Ovary (tissue), 9 donors: ENCODE measurements around the gene EIF2S1. TPM values are rescaled to one million over a fixed set of nuclear protein-coding genes. Genes with fewer than 3 reads are reported as not detected.

Experiments used
- DNase-seq, 5 donors: peaks; one replicate each; pipeline ENCODE4 v3.0.0-alpha.2; 2019 to 2020
- H3K27ac ChIP-seq, 2 donors: fragments of 200-600 bp; one replicate each; pipeline versions ENCODE4 v1.5.1 to v1.8.0; 2019 to 2022
- H3K27me3 ChIP-seq: fragments of 200-600 bp; one replicate; pipeline ENCODE4 v1.8.0; 2022
- H3K36me3 ChIP-seq: fragments of 200-600 bp; sonication (generic); one replicate; pipeline ENCODE4 v1.5.1; 2019
- H3K4me1 ChIP-seq: one replicate; pipeline ENCODE4 v1.8.1; 2013; ENCODE audit warnings: mild to moderate bottlenecking, moderate library complexity; ENCODE audit not compliant: insufficient read depth
- H3K4me3 ChIP-seq: fragments of 200-600 bp; sonication (generic); one replicate; pipeline ENCODE4 v1.5.1; 2017
- H3K9me3 ChIP-seq, 2 donors: fragments of 200-600 bp in 1 of 2; sonication (generic) in 1 of 2; one replicate each; pipeline versions ENCODE4 v1.5.1 to v1.8.1; 2013 to 2019; ENCODE audit warnings: mild to moderate bottlenecking in 1 of 2, moderate library complexity in 1 of 2
- EP300 ChIP-seq: sonication (generic); formaldehyde crosslinking; IDR thresholded peaks from one replicate; pipeline ENCODE4 v1.6.1; 2017; ENCODE audit warnings: antibody characterized with exemption
- POLR2A ChIP-seq: fragments of 450-650 bp; IDR thresholded peaks from one replicate; pipeline ENCODE4 v1.6.1; 2017; ENCODE audit warnings: antibody characterized with exemption, mild to moderate bottlenecking, moderate library complexity
- WGBS, 3 donors: extraction: QIAGEN DNeasy Blood & Tissue Kit in 1 of 3; methylation state at CpG; one replicate each; pipeline versions ENCODE4 v1.1.5 to v1.1.7; 2013 to 2017; 5-methylcytosine and 5-hydroxymethylcytosine counted together
- intact Hi-C, 4 donors: fragments of 100-400 bp; cut with DNase I; formaldehyde crosslinking; loops; one replicate each; pipeline versions ENCODE4 v1.11.0 to v1.15.1; 2022 to 2023
- polyA plus RNA-seq, 2 donors: library from polyadenylated mRNA; stranded (reverse); fragments of 200-250 nt in 1 of 2; fragments of 350-450 nt in 1 of 2; fragmentation: Illumina TruSeq in 1 of 2; extraction: RNeasy Lipid Tissue Mini Kit (QIAGEN cat#74804) in 1 of 2; gene quantifications; one replicate each; pipeline ENCODE4 v1.2.3, GENCODE V29; 2013 to 2014
- total RNA-seq, 7 donors: library from RNA; depleted of rRNA in 2 of 7; stranded (reverse); fragments of >200 nt in 2 of 7; fragmentation: NEBNext Ultra II Directional in 3 of 7; extraction: Animal tissue kit (Norgen Biotek cat#: 25700) in 3 of 7; gene quantifications; one replicate each; pipeline versions ENCODE4 v1.1.0 to v1.2.4, GENCODE V29; 2016 to 2023
- TF ChIP-seq, protein P1 (sequence below), 3 donors: fragments of 450-650 bp in 2 of 3; fragments of 200-600 bp in 1 of 3; IDR thresholded peaks; one replicate each; pipeline versions ENCODE4 v1.5.1 to v1.8.0; 2016 to 2022; ENCODE audit warnings: antibody characterized with exemption in 3 of 3, mild to moderate bottlenecking in 1 of 3
- donor health status: DM: no; HTN: no; CAD: no; lungs with moderate emphysema.
- donor health status: DM: no; HTN: no; CAD: no.
- donor health status: Bipolar disorder and iron deficiency.
- donor health status: DM: yes; HTN: yes; CAD: no.
- donor health status: DM: no; HTN: no; CAD: no.
- donor health status: DM: yes; HTN: yes; CAD: no.

The EIF2S1 gene
- total and polyA plus RNA-seq, 9 donors, result 28.0 to 102 (median 49.1) TPM

DNA sequence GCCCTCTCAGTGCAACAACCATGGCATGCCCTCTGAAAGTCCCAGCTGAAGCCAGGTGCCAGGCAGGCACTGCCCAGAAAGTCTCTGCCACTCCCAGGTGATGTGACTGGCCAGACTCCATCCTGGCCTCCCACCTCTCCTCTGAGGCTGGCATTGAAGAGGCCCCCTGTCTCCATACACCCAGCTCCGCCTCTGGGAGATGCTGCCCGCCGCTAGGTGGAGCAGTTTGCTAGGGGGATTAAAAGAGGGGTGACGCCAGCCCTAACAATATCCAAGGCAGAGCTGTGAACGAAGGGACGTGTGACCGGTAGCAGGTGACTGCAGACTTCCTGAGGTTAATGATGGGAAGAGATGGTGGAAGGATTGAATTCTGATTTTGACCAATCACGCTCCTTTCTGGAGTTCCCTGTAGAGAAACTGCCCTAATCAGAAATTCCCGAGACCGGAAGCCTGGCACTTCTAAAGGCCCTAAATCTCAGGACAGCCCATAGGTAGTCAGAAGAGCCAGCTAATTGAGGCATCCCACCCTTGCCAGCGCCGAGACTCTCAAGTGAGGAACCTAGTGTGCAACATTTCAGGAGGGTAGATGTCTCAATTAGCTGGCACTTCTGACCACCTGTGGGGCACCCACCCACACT, 60.1 kb downstream of the EIF2S1 start:
- Histone ChIP-seq H3K4me1 (no peaks in the 10 kb centered on the region), H3K9me3 (no peaks in the 10 kb centered on the region), H3K36me3 (no peaks in the 10 kb centered on the region), H3K4me3 (no peak overlapping the region), H3K27me3 (no peaks in the 10 kb centered on the region), H3K27ac (no peak overlapping the region)
- intact Hi-C loops, result loop anchor here in 3 of 4 donors (10.0 kb wide), 2 partner anchors 155 to 285 kb away; partner anchors contain the start of gene RDH12 (in 1 of the 3)
- DNase-seq, result no peak
- no peak for TF ChIP-seq POLR2A
- no peak for TF ChIP-seq EP300
- TF ChIP-seq, protein P1, sequence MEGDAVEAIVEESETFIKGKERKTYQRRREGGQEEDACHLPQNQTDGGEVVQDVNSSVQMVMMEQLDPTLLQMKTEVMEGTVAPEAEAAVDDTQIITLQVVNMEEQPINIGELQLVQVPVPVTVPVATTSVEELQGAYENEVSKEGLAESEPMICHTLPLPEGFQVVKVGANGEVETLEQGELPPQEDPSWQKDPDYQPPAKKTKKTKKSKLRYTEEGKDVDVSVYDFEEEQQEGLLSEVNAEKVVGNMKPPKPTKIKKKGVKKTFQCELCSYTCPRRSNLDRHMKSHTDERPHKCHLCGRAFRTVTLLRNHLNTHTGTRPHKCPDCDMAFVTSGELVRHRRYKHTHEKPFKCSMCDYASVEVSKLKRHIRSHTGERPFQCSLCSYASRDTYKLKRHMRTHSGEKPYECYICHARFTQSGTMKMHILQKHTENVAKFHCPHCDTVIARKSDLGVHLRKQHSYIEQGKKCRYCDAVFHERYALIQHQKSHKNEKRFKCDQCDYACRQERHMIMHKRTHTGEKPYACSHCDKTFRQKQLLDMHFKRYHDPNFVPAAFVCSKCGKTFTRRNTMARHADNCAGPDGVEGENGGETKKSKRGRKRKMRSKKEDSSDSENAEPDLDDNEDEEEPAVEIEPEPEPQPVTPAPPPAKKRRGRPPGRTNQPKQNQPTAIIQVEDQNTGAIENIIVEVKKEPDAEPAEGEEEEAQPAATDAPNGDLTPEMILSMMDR (IDR thresholded peaks at IDR 0.05), result no peak
- 71 to 79% (median 74%) methylated on average over 12 of the region's 12 CpGs for WGBS, 3 donors

DNA sequence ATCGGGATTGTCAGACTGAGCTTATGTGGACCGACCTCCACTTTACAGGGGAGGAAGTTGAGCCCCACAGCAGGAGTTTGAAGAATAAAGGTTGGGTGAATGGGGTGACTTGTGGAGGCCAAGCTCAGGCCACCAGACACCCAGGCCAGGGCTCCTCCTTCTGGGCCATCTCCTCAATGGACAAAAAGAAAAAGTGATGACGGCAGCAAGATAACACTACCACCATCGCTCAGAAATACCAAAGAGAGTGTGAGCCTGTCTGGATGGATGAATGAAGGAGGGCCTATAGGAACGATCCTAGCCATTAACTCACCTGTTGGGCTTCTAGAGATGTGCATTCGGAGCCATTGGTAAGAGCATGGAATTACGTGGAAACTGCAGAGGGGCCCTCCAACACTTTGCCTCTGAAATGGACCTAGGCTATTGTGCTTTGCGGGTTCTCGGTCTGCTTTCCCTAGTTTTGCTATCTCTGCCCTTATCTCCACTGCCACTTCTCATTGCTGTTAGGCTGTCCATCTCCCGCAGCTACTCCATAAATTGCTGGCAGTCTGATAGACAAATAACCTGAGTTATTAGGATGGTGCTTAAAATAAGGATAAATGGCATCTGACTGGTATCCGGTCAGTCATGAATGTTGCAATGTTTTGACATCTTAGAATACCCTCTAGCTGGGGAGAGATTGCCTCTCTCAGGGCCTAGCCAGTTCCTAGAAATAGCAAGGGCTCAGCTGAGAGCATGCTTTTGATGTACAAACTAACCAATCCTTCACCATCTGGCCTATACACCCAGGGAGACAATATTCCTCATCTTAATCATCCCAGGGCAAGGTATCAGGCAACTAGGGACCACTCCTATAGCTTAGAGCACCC, 61.5 kb downstream of the EIF2S1 start:
- no peaks in the 10 kb centered on the region for H3K9me3 ChIP-seq
- no peaks in the 10 kb centered on the region for H3K36me3 ChIP-seq
- H3K27ac ChIP-seq, result no peak overlapping the region
- 83 to 92% (median 88%) methylated on average over 11 of the region's 11 CpGs for WGBS, 3 donors
- TF ChIP-seq, protein P1 (IDR thresholded peaks at IDR 0.05), result no peak
- TF ChIP-seq EP300 (no peak), POLR2A (no peak)
- no peaks in the 10 kb centered on the region for H3K27me3 ChIP-seq
- H3K4me3 ChIP-seq, result no peak overlapping the region
- H3K4me1 ChIP-seq, result no peaks in the 10 kb centered on the region
- intact Hi-C loops, result loop anchor here in 3 of 4 donors (10.0 kb wide), 2 partner anchors 153 to 283 kb away; partner anchors contain the start of gene RDH12 (in 1 of the 3)
- DNase-seq, result no peak

DNA sequence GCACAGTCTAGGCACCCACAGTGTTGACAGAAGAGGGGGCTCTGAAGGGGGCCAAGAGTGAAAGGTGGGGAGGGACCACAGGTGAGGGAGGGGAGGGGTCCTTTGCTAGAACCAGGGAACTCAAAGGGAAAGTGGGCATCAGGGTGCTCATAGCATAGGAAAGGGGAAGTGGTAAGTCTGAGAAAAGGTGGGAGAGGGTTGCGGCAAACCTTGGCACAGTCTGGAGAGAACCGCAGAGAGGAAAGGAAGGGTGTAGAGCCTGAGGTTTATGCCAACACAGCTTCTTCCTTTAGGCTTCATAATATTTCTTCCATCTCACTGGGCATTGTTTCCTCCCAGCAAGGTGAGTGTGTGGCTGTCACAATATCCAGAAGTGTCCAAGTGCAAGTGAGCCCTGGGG, 63.3 kb downstream of the EIF2S1 start:
- Histone ChIP-seq H3K27me3 (no peaks in the 10 kb centered on the region), H3K27ac (no peak overlapping the region), H3K4me1 (no peaks in the 10 kb centered on the region), H3K36me3 (no peaks in the 10 kb centered on the region), H3K4me3 (no peak overlapping the region), H3K9me3 (no peaks in the 10 kb centered on the region)
- 78 to 82% (median 80%) methylated on average over 2 of the region's 2 CpGs for WGBS, 3 donors
- DNase-seq, result no peak
- intact Hi-C loops, result loop anchor here in 3 of 4 donors (10.0 kb wide), 2 partner anchors 151 to 281 kb away; partner anchors contain the start of gene RDH12 (in 1 of the 3)
- TF ChIP-seq, protein P1 (IDR thresholded peaks at IDR 0.05), result no peak
- TF ChIP-seq POLR2A (no peak), EP300 (no peak)

DNA sequence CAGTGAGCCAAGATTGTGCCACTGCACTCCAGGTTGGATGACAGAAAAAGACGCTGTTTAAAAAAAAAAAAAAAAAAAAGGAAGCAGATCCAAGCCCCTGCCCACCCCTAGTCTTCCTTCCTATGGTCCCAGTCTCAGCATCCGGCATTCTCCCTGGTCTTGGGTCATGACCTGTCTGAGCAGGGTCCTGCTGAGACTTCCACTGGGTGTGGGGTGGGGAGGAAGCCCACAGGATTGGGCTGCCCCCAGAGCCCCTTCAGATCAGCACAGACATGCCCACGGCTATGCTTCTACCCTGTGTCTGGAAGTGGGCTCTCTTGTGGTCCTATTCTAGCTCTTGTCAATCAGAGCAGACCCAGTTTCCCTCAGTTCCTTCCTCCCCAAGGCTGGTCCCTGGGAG, 64.4 kb downstream of the EIF2S1 start:
- H3K36me3 ChIP-seq, result no peaks in the 10 kb centered on the region
- intact Hi-C loops, result loop anchor here in 3 of 4 donors (10.0 kb wide), 2 partner anchors 150 to 280 kb away; partner anchors contain the start of gene RDH12 (in 1 of the 3)

More for the DNA sequence above, 64.4 kb downstream of the EIF2S1 start:
- Histone ChIP-seq H3K9me3 (no peaks in the 10 kb centered on the region), H3K27me3 (no peaks in the 10 kb centered on the region), H3K4me3 (no peak overlapping the region), H3K27ac (no peak overlapping the region), H3K4me1 (no peaks in the 10 kb centered on the region)
- 41 to 59% (median 55%) methylated on average over 3 of the region's 3 CpGs for WGBS, 3 donors
- no peak for DNase-seq
- TF ChIP-seq, protein P1 (IDR thresholded peaks at IDR 0.05), result no peak
- no peak for TF ChIP-seq POLR2A
- TF ChIP-seq EP300, result no peak
